ENCODE measurements around the gene IGSF11.
"Not testable (repeated sequence)": the region's sequence is repeated elsewhere in the genome, so short reads cannot be mapped to it uniquely, and the experiment has no call there.

The IGSF11 gene

GRCh38 chr3:118990823-118991560, 43.7 kb downstream of the IGSF11 start:
- DNase-seq (no peak), ATAC-seq (no peak)

- no peak for DNase-seq
- no peak for ATAC-seq
Observed at GRCh38 chr3:118988198-118989130, 46.2 kb downstream of the IGSF11 start.

DNA sequence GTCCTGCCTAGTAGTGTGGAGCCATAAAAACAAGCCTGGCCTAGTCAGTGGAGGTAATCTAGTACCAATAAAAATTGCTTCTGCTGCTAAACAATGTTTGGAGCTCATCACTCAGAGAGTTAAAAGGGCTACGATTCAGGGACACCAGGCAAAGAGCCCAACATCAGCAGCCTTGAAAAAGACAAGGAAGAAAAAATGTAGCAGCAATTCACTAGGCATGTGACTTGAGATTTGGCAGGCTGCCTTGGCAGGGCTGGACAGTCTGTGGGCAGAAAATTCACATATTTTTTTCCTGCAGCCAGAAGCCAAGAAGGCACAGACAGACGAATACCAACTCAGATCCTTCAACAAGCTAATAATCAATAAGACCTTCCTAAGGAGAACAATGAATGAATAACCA, 47.2 kb downstream of the IGSF11 start:
- DNase-seq, result no peak
- no peak for ATAC-seq

DNA sequence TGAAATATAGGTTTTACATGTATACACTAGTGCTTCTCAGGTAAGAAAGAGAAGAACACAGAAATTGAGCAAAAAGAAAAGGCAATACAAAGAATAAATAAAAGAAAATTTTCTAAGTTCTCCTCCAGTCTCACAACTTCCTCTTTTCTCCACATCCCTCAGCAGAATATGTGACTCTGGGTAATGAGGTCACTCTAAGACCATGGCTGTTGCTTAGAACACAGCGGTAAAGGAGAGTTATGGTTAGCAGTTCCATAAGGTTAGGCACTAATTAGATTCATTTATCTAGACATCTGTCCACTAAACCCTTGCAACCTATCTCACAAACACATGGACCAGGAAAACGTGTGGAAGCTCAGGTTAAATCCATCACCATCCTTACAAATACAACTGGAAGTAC, 47.9 kb downstream of the IGSF11 start:
- ATAC-seq (no peak), DNase-seq (no peak)

DNA sequence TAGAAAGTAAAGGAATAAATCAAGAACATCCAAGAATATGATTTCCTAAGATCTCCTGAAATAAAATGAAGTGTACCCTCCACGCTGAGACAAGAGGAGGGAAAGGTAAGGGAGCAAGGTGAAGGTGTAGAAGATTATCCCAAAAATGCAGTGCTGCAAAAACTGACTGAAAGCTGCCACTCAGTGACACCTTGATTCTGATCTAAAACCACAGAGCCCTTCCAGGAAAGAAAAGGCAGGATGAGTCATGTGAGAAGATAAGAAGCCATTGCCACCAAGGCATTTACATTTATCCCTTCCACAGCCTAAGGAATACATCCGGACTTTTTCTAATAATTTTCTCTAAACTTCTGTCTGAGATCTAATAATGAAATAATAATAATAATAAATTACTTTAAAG, 49.9 kb downstream of the IGSF11 start:
- ATAC-seq (no peak), DNase-seq (no peak)

- DNase-seq, result no peak
- no peak for ATAC-seq
Observed at GRCh38 chr3:118981494-118982134, 53.0 kb downstream of the IGSF11 start.

DNA sequence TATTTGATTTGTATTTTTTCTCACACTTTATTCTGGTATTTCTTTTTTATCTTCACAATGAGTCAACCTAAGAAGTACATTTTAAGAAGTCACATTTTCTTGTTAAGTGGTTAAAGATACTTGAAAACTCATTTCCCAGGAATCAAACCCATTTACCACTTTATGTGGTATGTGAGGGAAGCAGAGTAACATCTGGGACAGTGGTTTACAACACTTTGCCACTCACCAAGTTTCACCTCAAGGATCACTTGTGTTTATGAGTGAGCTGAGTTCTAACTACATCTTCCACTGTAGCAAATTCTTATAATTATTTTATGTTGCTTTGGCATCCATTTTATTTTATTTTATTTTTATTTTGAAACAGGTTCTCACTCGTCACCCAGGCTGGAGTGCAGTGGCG, 53.8 kb downstream of the IGSF11 start:
- peak; percentile 24 for ATAC-seq
- DNase-seq, result no peak

DNA sequence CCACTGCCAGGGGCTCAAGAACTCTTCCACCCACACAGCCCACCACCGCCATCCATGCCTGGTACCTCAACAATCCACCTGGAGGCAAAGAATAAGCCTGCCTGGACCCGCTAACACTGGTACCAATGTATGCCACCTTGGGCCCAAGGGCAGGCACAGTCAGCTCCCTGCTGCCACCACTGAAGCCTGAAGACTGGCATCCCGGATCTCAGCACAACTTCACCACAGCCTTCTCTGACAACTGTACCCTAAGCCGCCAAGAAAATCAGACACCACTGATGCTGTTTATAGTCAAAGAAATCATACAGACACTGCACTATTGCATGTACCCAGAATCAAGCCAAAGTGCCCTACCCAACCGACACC, 56.3 kb downstream of the IGSF11 start:
- DNase-seq, result no peak
- no peak for ATAC-seq

- no peak for DNase-seq
- ATAC-seq, result no peak
Observed at GRCh38 chr3:118977671-118978392, 56.8 kb downstream of the IGSF11 start.

DNA sequence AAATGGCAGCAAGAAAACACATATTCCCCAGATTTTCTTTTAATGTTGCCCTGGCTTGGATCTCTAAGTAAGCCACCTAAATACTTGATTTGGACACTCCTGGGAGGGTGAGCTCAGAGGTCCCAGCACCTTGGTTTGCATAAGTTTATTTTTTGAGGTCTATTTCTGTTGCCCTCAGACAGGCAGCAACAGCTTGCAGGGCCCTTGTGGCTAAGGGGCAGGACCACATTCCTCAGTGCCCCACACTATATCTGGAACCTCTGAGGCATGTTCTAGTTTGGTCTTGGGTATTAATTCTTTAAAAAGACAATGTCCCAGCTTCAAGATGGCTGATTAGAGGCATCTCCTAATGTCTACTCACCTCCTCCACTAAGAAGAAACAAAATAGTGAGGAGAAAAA, 57.5 kb downstream of the IGSF11 start:
- no peak for ATAC-seq
- no peak for DNase-seq

DNA sequence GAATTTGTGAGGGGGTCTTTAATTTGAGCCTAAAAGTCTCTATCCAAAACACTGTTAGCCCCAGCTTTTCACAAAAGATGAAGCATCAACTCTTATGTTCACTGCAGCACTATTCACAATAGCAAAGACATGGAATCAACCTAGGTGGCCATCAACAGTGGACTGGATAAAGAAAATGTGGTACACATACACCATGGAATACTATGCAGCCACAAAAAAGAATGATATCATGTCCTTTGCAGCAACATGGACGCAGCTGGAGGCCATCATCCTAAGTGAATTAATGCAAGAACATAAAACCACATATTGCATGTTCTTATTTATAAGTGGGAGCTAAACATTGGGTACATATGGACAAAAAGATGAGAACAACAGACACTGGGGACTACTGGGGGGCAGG, 59.2 kb downstream of the IGSF11 start:
- not testable (repeated sequence) for ATAC-seq, DNase-seq

- no peak for ATAC-seq
Observed at GRCh38 chr3:118974356-118975097, 60.1 kb downstream of the IGSF11 start.

GRCh38 chr3:118973050-118973449, 61.6 kb downstream of the IGSF11 start:
- DNase-seq, result no peak
- no peak for ATAC-seq

More at GRCh38 chr3:118974356-118975097, 60.1 kb downstream of the IGSF11 start:
- DNase-seq, result no peak

DNA sequence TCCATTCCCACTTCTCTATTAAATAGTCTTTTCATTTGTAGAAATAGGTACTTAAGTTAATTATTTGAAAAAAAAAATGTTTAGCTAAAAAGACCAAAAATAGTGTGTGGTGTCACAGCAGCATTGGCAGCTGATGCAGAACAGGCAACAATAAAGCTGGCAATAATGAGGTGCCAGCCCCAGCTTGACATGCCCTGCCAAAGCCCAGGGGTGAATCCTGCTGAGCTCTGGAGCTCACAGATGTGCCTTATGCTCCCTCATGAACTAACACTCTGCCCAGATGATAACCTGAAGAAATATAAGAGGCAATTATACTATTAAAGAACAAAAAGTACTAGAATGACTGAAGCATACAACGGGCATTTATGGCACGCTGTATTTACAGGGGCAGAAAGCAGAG, 63.8 kb downstream of the IGSF11 start:
- ATAC-seq (no peak), DNase-seq (no peak)

DNA sequence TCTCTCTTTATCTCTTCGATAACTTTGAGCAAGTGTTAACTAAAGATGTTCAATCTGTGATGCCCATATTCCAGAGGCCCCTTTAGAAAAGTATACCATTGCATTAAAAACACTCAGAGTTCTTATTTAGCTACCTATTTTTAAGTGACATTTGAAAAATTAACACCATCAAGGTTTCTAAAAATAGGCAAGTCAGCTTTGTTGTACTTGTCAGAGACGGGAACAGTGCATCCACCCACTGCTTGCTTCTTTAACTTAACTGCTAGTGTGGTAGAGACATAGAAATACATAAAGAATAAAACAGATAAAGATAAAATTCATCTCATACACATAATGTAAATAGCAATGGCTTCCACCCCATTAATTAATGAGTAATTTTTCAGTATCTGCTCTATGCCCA, 66.0 kb downstream of the IGSF11 start:
- ATAC-seq (no peak), DNase-seq (no peak)

GRCh38 chr3:118968111-118968510, 66.5 kb downstream of the IGSF11 start:
- DNase-seq (no peak), ATAC-seq (no peak)

DNA sequence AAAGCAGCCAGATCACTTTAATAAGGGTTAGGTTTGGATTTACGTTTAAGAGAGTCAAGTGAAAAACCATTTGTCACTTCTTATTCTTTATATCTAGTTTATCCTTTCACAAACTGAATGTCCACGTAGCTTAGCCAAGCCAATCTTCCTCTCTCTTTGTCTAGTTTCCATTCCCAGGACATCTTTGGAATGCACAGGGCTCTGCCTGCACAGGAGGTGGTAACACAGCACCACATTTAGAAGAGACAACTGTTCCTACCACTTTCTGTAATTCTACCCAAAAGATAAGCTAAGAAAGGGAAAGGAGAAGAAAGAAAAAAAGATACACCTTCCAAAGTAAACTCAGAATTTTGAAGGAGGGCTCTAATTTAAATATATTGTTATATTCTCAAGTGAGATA, 67.9 kb downstream of the IGSF11 start:
- no peak for DNase-seq
- ATAC-seq, result no peak

- ATAC-seq (no peak), DNase-seq (no peak)
Observed at GRCh38 chr3:118963711-118964110, 70.9 kb downstream of the IGSF11 start.

GRCh38 chr3:118960876-118961450, 73.7 kb downstream of the IGSF11 start:
- ATAC-seq (no peak), DNase-seq (no peak)

DNA sequence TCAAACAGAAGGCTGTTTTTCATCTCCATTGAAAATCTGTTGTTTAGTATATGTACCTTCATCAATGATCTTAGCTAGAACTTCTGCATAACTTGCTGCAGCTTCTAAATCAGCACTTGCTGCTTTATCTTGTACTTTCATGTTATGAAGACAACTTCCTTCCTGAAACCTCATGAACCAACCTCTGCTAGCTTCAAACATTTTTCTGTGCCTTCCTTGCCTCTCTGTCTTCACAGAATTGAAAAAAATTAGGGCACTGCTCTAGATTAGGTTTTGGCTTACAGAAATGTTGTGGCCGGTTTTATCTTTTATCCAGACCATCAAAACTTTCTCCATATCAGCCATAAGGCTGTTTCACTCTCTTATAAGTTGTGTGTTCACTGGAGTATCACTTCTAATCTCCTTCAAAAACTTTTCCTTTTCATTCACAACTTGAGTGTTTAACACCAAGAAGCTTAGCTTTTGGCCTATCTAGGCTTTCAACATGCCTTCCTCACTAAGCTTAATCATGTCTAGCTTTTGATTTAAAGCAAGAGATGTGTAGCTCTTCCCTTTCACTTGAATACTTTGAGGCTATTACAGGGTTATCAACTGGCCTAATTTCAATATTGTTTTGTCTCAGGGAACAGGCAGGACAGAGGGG, 78.6 kb downstream of the IGSF11 start:
- DNase-seq (no peak), ATAC-seq (no peak)

GRCh38 chr3:118951089-118951488, 83.6 kb downstream of the IGSF11 start:
- ATAC-seq (peak; percentile 84), DNase-seq (no peak)

Data from stimulated activated naive CD8-positive, alpha-beta T cell treated with anti-CD3 and anti-CD28 coated beads, Interleukin-15, Interleukin-2, amounts not matched to agents 100 U/mL and 50 U/mL, for 24 hours (primary cell).